Measurements from ENCODE around the gene TBC1D14. TPM values are rescaled to one million over a fixed set of nuclear protein-coding genes. Genes with fewer than 3 reads are reported as not detected.

TBC1D14 gene
- total and polyA plus RNA-seq, 2 of the 4 experiments (the other 2 are of a cell fraction) = 31.7 to 40.7 TPM

DNA sequence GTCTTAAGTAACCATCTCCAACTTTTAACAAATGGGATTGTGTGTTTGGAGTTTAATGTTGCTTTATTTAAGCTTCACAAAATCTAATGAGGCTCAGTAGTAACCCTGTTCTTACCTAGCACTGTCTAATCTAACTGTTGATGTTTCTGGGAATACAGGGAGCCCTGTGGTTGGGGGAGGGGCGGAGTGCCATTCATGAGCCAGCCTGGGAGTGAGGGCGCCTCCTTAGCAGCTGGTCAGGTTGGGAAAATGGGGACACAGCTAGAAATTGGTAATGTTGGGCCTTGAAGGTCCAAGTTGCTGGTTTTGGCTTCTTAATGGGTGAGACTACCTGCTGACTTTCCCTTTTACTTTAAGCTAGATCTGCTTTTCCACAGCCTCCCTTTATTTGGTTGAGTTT lies 110.7 kb downstream of the TBC1D14 start:
- Histone ChIP-seq H2BK5ac (ENCODE audit: low read depth, low read length, poor library complexity, severe bottlenecking) (no peak overlapping the region), H3K79me1 (ENCODE audit: low read depth in 1 of 2, low read length in 2 of 2) (peaks cover 25 to 62% of the 10 kb centered on the region in 2 experiments), H3K14ac (replicated peaks; ENCODE audit: low read depth, low read length) (no peak overlapping the region), H2AK5ac (ENCODE audit: low read depth, low read length) (peak overlapping the region; percentile 48; the same call in 1 of the 2 replicates), H2BK15ac (ENCODE audit: low read depth, low read length) (no peak overlapping the region; the same call in 2 of the 3 replicates), H3K27me3 (ENCODE audit: control insufficient read depth, insufficient read depth, low read length) (no peaks in the 10 kb centered on the region), H3K23ac (ENCODE audit: low read depth, low read length) (no peak overlapping the region), H3K4ac (ENCODE audit: low read depth, low read length) (0 out of 2 replicates have a peak overlapping the region, but pooled peaks have one; percentile 33), H3K18ac (ENCODE audit: low read depth, low read length) (no peak overlapping the region), H3K27ac (ENCODE audit: insufficient read depth, low read length) (no peak overlapping the region), H2BK120ac (ENCODE audit: low read depth, low read length) (peak overlapping the region; percentile 97; the same call in 1 of the 2 replicates), H3K9me1 (ENCODE audit: insufficient read depth, low read length) (peaks cover 20% of the 10 kb centered on the region), H4K20me1 (ENCODE audit: insufficient read depth, low read length) (no peaks in the 10 kb centered on the region), H3K4me1 (ENCODE audit: control insufficient read depth, insufficient read depth, low read length) (peaks cover 8% of the 10 kb centered on the region), H3K36me3 (ENCODE audit: control insufficient read depth, insufficient read depth, low read length) (peaks cover 42% of the 10 kb centered on the region), H3K9me3 (ENCODE audit: control insufficient read depth, insufficient read depth, low read length) (no peaks in the 10 kb centered on the region), H4K5ac (ENCODE audit: low read depth, low read length) (no peak overlapping the region), H2AK9ac (replicated peaks; ENCODE audit: low read depth, low read length, poor library complexity) (no peak overlapping the region), H3K4me3 (ENCODE audit: insufficient read depth, low read depth, low read length) (no peak overlapping the region), H3K9ac (ENCODE audit: low read depth, low read length) (no peak overlapping the region), H4K91ac (ENCODE audit: insufficient read depth, low read depth, low read length) (peak overlapping the region; percentile 92; the same call in 1 of the 2 replicates), H4K8ac (ENCODE audit: low read depth in 2 of 2, low read length in 2 of 2) (peak overlapping the region; percentile 30 to 96; a peak in 1 of 4 replicates), H2AFZ (replicated peaks; ENCODE audit: low read length, poor library complexity) (no peak overlapping the region), H2BK20ac (ENCODE audit: low read depth, low read length) (no peak overlapping the region; the same call in 1 of the 2 replicates), H3K4me2 (ENCODE audit: low read depth, low read length) (no peak overlapping the region), H3K56ac (ENCODE audit: extremely low read depth, insufficient read depth, low read length) (no peak overlapping the region)
- DNase-seq (no peak), ATAC-seq (ENCODE audit: low read depth) (no peak)
- POLR2A ChIA-PET (ENCODE audit: unreplicated experiment) = no interaction called here
- intact Hi-C loops (cut with micrococcal nuclease) = no loop called here
- CTCF ChIA-PET = interaction anchor here (0.6 to 1.2 kb wide), 2 partner anchors 8 to 299 kb away, joined by 4 to 10 read pairs; no protein-coding TSS in a partner anchor
- dilution Hi-C loops (cut with HindIII; ENCODE audit: low sequenced_read_pairs, unreplicated experiment) = no loop called here
- no TSS peak for BruUV-seq (replicated peaks)
- TF ChIP-seq MAZ (IDR thresholded peaks at IDR 0.05; ENCODE audit: borderline replicate concordance, low read depth, low read length) (no peak), MXI1 (IDR thresholded peaks at IDR 0.05; ENCODE audit: borderline replicate concordance, low read depth, low read length) (no peak), MAFK (IDR thresholded peaks at IDR 0.05; ENCODE audit: low read depth, low read length) (no peak)
- in situ Hi-C loops (cut with MboI; ENCODE audit: low sequenced_read_pairs) = no loop called here
- WGBS, 2 experiments (ENCODE audit: extremely low coverage in 2 of 2, insufficient read length in 1 of 2) = no CpG with 5 or more reads among the region's 2 CpGs
